ENCODE measurements around the gene PCDH1. TPM values are rescaled to one million over a fixed set of nuclear protein-coding genes. Genes with fewer than 3 reads are reported as not detected.

PCDH1 gene
- total and polyA plus RNA-seq, 2 donors (not counting 3 experiments of a cell fraction or from before 2014, with no cell fraction given): 113 to 136 TPM

DNA sequence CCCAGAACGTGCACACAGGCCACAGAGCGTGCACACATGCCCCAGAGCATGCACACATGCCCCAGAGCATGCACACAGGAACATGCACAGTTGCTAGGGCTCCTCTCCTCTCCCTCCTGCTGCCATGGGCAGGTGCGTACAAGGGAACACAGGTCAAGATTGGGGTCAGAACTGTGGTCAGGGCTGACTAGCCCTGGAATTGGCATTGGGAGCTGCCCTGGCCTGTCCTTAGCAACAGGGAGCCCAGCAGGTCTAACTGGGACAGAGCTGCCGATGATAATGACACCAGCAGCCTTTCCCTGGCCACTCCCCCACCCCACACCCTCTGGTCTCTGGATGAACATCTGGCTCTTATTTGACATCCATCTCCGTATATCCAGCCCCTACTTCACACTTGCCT lies 8.0 kb downstream of the PCDH1 start:
- POLR2A ChIA-PET: no interaction called here
- no TSS peak for BruUV-seq (replicated peaks)
- intact Hi-C loops (cut with micrococcal nuclease): no loop called here
- Histone ChIP-seq H2AFZ (ENCODE audit: low read depth, low read length) (no peak overlapping the region), H3K79me2 (ENCODE audit: control insufficient read depth, insufficient read depth, low read length) (peaks cover 78% of the 10 kb centered on the region), H3K9ac (replicated peaks; ENCODE audit: extremely low read depth, insufficient read depth, low read length) (no peak overlapping the region), H3K4me2 (ENCODE audit: insufficient read depth, low read length) (no peak overlapping the region), H3K4me3 (replicated peaks in 1 of 3; ENCODE audit: insufficient read depth in 1 of 3, low read depth in 1 of 3, low read length in 3 of 3) (no peak overlapping the region), H4K20me1 (replicated peaks; ENCODE audit: control insufficient read depth, extremely low read depth, insufficient read depth, low read length) (no peaks in the 10 kb centered on the region), H3K9me1 (replicated peaks; ENCODE audit: control insufficient read depth, extremely low read depth, insufficient read depth, low read length) (no peaks in the 10 kb centered on the region), H3K4me1 (ENCODE audit: control insufficient read depth, extremely low read depth, insufficient read depth, low read length) (peaks cover 34% of the 10 kb centered on the region), H3K9me3 (replicated peaks; ENCODE audit: control insufficient read depth, insufficient read depth, low read length) (no peaks in the 10 kb centered on the region), H3K27me3 (ENCODE audit: control insufficient read depth in 2 of 2, insufficient read depth in 2 of 2, low read length in 2 of 2) (no peaks in the 10 kb centered on the region), H3K36me3 (ENCODE audit: control insufficient read depth in 2 of 2, extremely low read depth in 1 of 2, insufficient read depth in 2 of 2, low read length in 2 of 2) (peaks cover 19 to 32% of the 10 kb centered on the region in 2 experiments), H3K27ac (ENCODE audit: insufficient read depth, low read depth, low read length) (peak overlapping the region; percentile 2)
- TF ChIP-seq POLR2AphosphoS5 (IDR thresholded peaks at IDR 0.05; ENCODE audit: insufficient read depth, low read depth, low read length): no peak
- no peak for TF ChIP-seq GATA2 (IDR thresholded peaks at IDR 0.05; ENCODE audit: insufficient read depth, insufficient read length, low read depth, low read length)
- no peak for TF ChIP-seq FOS (IDR thresholded peaks at IDR 0.05; ENCODE audit: borderline replicate concordance, insufficient read depth, low read length)
- no peak for TF ChIP-seq EZH2 (IDR thresholded peaks at IDR 0.05; ENCODE audit: borderline replicate concordance, low read depth, low read length, severe bottlenecking)
- no peak for TF ChIP-seq POLR2A (IDR thresholded peaks at IDR 0.05; ENCODE audit: low read depth, low read length)
- no peak for TF ChIP-seq JUN (IDR thresholded peaks at IDR 0.05; ENCODE audit: borderline replicate concordance, insufficient read depth, insufficient read length, low read depth)
- TF ChIP-seq, protein P1, sequence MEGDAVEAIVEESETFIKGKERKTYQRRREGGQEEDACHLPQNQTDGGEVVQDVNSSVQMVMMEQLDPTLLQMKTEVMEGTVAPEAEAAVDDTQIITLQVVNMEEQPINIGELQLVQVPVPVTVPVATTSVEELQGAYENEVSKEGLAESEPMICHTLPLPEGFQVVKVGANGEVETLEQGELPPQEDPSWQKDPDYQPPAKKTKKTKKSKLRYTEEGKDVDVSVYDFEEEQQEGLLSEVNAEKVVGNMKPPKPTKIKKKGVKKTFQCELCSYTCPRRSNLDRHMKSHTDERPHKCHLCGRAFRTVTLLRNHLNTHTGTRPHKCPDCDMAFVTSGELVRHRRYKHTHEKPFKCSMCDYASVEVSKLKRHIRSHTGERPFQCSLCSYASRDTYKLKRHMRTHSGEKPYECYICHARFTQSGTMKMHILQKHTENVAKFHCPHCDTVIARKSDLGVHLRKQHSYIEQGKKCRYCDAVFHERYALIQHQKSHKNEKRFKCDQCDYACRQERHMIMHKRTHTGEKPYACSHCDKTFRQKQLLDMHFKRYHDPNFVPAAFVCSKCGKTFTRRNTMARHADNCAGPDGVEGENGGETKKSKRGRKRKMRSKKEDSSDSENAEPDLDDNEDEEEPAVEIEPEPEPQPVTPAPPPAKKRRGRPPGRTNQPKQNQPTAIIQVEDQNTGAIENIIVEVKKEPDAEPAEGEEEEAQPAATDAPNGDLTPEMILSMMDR (IDR thresholded peaks at IDR 0.05; ENCODE audit: extremely low read depth in 1 of 2, insufficient read depth in 1 of 2, low read depth in 1 of 2, low read length in 2 of 2): no peak
- no peak for TF ChIP-seq MYC (IDR thresholded peaks at IDR 0.05; ENCODE audit: low read depth, low read length)
- TF ChIP-seq, protein P2, sequence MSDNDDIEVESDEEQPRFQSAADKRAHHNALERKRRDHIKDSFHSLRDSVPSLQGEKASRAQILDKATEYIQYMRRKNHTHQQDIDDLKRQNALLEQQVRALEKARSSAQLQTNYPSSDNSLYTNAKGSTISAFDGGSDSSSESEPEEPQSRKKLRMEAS (IDR thresholded peaks at IDR 0.05; ENCODE audit: insufficient read depth, insufficient read length): no peak
- FAIRE-seq (no peak), DNase-seq (ENCODE audit: low read depth, low spot score) (no peak)
- dilution Hi-C loops (cut with MboI; ENCODE audit: extremely low pct_ligation_motif_present, low sequenced_read_pairs): no loop called here
- CTCF ChIA-PET: interaction anchor here (0.7 to 0.9 kb wide), 2 partner anchors 9 to 113 kb away, joined by 3 to 5 read pairs; no protein-coding TSS in a partner anchor
